Stimulated activated CD4-positive, alpha-beta T cell treated with anti-CD3 and anti-CD28 coated beads, Interleukin-4, amount 100 ng/mL, for 24 hours (primary cell): ENCODE data around the gene NF2.
A peak's percentile ranks its signal among the peaks of the same experiment; 100 is the strongest.
"Not testable (repeated sequence)": the region's sequence is repeated elsewhere in the genome, so short reads cannot be mapped to it uniquely, and the experiment has no call there.

Source experiments
- DNase-seq: peaks from one replicate; pipeline ENCODE4 v3.0.0-alpha.2; 2020

The NF2 gene

DNA sequence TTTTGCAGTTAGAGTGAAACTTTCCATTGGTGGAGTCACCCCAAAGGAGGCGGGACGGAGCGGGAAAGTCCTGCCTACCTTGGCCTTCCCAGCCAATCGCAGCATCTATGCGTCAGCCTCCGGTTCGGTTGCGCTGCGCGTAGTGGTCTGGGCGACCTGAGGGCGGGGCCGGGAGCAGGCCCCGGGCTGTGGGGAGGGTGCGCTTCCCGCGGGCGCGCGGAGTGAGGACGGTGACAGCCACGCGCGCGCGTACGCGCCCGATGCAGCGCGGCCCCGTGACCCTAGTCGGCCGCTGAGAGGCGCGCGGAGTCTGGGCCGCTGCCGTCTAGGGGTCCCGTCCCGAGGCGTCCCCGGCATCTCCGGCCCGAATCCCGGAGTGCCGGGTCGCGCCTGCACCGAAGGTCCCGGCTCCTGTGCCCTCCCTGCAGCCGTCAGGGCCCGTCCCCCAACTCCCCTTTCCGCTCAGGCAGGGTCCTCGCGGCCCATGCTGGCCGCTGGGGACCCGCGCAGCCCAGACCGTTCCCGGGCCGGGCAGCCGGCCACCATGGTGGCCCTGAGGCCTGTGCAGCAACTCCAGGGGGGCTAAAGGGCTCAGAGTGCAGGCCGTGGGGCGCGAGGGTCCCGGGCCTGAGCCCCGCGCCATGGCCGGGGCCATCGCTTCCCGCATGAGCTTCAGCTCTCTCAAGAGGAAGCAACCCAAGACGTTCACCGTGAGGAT, at the start of gene NF2:
NF2 (plus strand) TSS at position 276 of the 718 bp plus-strand sequence; CDS start at position 642, 366 bp downstream.
- peak; percentile 99 for DNase-seq

DNA sequence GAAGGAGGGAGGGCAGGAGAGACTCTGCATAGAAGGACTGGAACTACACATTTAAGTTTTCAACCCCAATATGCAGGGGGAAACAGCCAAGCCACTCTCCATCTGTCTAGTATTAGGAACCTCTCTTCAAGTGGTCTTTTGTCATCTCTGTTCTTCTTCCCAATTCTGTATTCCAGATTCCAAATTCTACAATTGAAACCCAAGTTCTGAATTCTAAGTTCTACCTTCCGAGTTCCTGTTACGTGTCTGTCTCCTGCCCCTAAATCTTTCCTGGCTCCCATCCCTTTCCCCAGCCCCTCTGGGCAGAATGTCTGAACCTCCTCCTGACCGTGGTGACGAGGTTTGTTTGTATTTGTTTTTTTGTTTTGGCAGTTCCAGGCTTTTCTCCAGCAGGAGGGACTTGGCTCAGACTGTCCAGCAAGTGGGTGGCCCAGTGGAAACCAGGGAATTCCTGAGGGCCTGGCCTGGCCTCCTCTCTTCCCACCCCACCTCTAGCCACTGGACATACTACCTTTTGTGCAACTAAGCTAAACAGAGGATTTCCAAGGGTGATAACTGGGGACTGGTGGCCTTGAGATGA, 48.3 kb upstream of the NF2 start:
- DNase-seq: no peak

DNA sequence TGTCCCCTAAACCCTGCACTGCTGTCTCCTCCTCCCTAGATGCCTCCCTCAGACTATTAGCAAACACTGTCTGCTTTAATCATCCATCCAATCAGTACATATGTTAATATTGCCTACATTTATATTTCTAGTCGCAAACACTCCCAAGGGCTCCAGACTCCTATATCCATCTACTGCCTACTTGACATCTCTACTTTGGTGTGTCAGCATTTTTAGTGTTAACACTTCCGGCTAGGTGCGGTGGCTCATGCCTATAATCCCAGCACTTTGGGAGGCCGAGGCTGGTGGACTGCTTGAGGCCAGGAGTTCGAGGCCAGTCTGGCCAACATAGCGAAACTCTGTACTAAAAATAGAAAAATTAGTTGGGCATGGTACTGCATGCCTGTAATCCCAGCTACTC, 44.4 kb upstream of the NF2 start:
- DNase-seq: no peak

DNA sequence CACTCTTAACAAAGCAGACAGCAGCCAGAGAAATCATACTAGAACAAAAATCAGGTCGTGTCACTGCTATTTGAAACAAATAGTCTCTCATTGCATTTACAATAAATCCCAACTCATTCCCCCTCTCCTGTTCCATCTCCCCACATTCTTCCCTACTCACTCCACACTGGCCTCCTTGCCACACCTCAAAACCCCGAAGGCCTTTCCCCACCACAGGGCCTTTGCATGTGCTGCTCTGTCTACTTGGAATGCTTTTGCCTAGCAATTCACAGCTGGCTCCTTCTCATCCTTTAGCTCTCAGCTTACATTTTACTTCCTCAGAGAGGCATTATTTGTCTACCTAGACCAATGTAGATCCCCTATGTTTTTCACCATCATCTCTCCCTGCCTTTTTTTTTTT, 43.6 kb upstream of the NF2 start:
- no peak for DNase-seq

DNA sequence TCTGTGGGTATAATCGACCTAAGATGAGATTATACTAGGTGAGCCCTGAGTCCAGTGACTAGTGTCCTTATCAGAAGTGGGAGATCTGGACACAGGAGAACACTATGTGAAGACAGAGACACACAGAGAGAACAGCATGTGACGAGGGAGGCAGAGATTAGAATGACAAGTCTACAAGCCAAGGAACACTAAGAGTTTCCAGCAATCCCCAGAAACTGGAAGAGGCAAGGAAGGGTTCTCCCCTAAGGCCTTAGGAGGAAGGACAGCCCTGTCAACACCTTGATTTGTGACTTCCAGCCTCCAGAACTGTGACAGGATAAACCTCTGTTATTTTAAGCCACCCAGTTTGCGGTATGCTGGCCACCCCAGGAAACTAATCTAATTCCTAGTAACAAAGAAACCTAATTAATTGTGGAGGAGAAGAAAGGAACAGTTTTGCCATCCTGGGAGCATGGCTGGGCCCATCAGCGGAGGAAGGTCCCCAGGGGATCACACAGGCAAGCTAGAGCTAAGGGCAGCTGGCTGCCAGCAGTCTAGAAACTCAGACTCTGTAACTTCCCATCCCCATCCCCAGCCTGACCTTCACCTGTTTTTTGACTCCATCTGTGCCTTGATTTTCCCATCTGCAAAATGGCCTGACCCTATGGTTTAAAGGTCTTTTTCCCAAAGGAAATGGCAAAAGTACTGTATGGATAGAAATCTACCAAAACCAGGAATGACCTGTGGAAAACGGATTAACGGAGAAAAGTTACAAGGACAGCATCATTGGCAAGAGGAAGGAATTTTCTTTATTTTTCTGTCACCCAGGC, 39.6 kb upstream of the NF2 start:
- no peak for DNase-seq

DNA sequence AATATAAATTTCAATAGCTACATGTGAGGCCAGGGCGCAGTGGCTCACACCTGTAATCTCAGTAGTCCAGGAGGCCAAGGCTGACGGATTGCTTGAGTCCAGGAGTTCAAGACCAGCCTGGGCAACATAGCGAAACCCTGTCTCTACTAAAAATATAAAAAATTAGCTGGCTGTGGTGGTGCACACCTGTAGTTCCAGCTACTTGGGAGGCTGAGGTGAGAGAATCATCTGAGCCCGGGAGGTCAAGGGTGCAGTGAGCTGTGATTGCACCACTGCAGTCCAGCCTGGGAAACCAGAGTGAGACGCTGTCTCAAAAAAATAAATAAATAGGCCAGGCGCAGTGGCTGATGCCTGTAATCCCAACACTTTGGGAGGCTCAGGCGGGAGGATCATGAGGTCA, 36.9 kb upstream of the NF2 start:
- DNase-seq: not testable (repeated sequence)

DNA sequence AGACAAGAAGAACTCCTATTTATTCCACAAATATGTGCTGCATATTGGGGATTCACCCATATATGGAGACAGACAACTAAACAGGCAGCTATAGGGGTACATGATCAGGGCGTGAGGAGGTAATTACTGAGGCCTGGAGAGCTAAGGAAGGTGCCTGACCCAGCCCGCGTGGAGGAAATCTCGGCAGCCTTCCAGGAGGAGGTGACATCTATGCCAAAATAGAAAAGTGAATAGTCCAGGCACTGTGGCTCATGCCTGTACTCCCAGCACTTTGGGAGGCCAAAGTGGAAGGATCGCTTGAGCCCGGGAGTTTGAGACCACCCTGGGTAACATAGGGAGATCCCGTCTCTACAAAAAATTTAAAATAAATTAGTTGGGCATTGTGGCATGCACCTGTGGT, 36.1 kb upstream of the NF2 start:
- no peak for DNase-seq

DNA sequence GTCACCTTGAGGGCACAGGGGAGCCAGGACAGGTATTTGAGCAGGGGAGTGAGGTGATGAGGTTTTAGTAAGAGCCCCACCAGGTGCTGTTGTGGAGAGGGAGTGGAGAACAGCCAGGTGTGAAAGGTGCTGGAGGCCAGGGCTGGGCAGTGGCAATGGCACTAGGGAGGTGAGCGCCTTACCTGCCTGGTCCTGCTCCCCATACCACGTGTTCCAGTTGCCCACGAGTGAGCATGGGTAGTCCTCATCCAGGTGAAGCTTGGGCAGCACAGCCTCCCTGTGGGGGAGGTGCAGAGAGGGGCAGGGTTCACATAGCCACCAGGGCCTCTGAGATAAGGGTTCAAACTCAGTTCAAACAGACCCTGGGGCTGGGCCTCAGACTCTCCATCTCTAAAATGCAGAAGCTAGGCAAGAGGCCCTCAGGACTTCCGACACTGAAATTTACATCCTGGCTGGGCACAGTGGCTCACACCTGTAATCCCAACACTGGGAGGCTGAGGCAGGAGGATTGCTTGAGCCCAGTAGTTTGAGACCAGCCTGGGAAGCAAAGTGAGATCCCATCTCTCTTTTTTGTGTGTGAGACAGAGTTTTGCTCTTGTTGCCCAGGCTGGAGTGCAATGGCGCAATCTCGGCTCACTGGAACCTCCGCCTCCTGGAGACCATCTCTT, 34.3 kb upstream of the NF2 start:
- no peak for DNase-seq

DNA sequence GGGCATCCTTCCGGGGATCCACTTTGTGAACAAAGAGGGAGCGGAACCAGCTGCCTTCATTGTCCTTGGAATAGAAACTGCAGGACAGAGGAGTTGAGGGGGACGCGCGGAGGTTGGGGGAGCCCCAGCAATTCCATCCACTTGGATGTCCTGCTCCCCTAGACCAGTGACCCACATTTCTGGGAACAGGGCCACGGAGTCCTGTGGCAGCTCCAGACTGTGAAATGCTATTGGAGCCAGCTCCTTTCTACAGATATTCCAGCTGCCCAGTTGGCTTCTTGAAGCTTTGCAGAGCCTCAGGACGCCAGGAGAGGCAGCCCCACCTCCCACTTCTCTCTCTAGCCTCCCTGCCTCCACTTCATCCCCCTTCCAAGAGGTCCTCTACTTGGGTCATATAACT, 33.0 kb upstream of the NF2 start:
- no peak for DNase-seq

DNA sequence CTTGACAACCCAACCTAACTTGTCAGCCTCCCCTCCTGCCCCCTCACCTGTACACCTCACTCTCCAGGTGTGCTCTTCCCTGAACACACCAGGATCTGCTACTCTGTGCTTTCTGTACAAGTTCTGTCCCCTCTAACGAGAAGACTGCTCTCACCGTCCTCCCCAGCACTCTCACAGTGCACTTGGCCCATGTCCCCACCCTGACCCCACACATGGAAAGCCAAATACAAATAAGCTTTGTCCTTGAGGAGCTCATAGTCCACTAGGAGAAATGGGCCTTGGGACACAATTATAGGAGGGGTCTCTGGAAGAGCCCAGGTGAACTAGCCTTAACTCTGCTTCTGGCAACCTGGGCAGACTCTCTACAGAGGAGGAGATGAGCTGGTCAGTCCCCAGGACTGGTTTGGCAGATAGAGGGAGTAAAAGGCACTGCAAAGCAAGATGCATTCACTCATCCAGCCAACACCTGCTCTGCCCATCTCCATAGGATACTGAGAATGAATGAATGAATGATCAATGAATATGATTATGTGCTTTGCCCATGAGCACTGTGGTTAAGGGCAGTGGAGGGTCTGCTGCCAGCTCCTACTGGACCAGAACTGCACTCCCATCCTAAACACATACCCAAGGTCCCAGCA, 32.4 kb upstream of the NF2 start:
- DNase-seq: no peak

DNA sequence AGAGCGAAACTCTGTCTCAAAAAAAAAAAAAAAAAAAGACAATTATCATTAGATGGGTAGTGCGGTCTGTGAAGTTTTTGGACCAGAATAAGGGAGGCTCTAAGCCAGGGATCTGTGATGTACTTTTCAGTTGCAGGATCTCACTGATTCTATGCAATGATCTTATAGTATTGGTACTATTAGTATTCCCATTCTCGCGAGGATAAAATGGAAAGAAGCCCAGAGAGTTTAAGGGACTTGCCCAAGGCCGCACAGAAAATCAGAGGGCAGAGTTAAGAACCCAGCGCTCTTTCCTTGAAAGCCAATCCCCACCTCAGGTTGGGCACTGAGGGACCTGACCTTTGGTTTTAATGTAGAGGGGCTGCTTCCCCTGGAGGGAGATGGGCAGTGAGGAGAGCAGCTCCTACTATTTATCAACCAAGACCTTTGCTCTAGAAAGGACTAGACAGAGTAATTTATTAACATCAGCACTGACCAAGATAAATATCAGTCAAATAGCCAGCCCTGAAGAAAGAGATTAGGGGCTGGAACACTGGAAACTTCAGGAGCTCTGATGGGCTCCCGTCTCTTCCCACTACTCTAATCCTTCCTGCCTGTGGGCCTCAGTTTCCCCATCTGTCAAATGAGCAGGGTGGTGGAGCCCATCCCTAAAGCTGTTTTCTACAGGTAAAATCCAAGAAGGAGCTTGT, 28.5 kb upstream of the NF2 start:
- no peak for DNase-seq

DNA sequence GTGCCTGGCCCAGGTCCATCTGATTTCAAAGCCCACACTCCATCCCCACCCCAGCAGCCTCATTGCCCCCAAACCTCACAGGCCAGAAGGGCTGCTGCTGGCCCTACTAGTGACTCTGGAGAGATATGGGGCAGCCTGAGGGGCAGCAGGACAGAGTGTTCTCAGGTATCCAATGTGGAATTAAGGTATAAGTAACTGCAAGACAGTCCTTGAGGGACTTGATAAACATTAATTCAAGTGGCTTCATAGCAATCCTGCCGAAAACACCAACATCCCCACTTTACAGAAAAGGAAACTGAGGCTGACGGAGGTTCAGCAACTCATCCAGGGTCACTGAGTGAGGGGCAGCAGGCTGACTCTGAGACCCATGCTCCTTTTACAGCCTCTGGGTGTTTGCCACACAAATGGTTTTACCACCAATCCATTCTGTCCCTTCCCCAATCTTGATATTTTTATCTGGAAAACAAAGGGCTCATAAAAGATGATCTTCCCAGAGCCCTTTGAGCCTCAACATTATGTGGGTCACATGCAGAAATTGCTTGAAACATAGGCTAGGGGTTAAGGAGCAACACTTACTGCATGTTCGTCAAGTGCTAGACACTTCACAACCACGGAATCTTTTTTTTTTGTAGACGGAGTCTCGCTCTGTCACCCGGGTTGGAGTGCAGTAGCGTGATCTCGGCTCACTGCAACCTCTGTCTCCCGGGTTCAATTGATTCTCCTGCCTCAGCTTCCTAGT, 24.8 kb upstream of the NF2 start:
- DNase-seq: no peak

DNA sequence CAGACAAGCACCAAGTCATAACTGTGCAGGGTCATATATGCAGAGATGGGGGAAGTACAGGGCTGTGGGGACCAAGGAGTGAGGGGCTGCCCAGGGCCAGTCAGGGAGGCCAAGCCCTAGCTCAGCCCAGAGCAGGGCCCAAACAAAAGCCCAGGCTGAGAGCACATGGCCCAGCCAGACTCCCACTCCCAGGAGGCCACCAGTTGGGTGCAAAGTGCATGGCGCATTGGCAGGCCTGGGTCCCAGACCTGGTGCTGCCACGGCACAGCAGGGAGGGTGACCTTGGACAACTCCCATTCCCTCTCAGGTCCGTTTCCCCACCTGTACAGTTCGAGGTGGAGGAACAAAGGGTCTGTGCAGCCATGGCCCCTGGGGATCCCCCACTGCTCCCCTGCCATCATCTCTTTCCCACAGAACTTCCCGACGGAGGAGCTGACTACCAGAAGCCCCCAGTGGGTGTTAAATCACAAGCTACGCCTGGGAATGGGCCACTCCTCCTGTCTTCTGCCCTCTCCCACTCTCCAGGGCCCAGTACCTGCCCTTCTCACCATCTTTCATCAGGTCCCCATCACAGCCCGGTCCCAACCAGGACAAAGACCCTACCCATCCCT, 23.1 kb upstream of the NF2 start:
- DNase-seq: no peak

DNA sequence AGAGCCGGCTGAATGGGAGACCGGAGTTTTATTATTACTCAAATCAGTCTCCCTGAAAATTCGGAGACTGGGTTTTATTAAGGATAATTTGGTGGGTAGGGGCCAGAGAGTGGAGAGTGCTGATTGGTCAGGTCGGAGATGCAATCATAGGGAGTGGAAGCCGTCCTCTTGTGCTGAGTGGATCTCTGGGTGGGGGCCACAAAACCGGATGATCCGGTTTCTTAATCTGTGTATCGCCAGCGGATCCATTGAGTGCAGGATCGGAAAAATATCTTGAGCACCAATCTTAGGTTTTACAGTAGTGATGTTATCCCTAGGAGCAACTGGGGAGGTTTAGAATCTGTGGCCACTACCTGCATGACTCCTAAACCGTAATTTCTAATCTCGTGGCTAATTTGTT, 21.6 kb upstream of the NF2 start:
- DNase-seq: no peak

DNA sequence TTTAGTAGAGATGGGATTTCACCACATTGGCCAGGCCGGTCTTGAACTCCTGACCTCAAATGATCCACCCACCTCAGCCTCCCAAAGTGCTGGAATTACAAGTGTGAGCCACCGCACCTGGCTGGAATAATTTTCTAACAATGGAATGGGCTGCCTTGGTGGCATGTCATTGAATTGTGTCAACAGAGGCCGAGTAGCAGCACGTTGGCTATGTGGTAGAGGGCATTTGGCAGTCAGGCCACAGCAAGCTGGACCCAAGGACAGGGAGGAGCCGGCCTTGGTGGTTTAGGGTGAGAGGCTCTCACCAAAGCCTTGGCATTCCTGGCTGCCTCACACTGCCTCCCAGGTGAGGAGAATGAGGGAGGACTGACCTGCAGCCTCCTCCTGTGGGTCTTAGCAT, 18.5 kb upstream of the NF2 start:
- DNase-seq: no peak

DNA sequence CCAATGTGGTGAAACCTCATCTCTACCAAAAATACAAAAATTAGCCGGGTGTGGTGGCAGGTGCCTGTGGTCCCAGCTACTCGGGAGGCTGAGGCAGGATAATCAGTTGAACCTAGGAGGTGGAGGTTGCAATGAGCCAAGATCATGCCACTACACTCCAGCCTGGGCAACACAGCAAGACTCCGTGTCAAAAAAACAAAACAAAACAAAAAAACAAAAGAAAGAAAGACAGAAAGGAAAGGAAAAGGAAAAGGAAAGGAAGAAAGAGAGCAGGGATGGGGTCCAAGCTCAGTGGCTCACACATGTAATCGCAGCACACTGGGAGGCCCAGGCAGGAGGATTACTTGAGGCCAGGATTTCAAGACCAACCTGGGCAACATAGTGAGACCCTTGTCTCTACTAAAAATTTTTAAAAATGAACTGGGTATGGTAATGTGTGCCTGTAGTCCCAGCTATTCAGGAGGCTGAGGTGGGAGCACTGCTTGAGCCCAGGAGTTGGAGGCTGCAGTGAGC, 17.2 kb upstream of the NF2 start:
- DNase-seq: not testable (repeated sequence)

DNA sequence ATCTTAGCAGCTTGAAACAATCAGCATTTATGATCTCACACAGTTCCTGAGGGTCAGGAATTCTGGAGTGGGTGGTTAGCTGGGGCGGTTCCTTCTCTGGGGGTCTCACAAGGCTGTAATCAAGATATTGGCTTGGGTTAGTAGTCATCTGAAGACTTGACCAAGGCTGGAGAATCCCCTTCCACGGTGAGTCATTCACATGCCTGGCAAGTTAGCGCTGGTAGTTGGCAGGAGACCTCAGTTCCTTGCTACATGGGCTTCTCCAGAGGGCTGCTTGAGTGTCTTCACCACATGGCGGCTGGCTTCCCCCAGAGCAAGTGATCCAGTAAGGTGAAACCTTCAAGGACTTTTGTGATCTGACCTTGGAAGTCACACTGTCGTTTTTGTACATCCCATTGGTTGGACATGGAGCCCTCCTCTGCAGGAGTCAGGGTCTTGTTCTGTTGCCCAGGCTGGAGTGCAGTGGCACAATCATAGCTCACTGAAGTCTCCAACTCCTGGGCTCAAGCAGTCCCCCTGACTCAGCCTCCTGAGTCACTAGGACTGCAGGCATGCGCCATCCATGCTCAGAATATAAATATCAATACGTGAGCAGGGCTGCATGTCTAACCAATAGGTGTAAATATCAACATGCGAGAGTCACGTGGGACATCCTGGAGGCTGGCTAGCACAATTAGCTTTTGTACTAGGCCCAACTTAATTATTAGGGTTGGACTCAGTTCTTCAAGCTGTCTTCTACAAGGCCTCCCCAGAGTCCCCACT, 15.3 kb upstream of the NF2 start:
- no peak for DNase-seq

DNA sequence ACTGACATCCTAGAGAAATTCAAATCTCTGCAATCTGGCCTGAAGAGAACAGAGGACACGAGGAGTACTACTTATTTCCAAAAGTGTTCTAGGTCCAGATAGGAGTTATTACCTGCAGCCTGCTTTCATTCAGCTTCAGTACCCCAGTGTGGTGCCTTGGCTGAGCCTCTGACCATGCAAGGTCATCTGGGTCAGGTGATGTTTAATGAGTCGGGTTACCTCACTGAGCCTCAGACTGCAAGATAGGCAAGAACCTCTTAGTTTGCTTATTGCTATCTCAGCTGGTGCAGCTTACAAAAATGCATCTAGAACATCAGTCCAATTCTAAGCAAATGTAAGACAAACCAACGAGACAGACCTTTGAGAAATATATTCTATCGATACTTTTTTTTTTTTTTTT, 9.5 kb upstream of the NF2 start:
- no peak for DNase-seq

DNA sequence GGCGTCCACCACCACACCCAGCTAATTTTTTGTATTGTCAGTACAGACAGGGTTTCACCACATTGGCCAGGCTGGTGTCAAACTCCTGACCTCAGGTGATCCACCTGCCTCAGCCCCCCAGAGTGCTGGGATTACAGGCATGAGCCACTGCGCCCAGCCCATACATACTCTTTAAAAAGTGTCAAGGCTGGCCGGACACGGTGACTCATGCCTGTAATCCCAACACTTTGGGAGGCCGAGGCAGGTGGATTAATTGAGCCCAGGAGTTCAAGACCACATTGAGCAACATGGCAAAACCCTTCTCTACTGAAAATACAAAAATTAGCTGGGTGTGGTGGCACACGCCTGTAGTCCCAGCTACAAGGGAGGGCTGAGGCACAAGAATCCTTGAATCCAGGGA, 9.0 kb upstream of the NF2 start:
- not testable (repeated sequence) for DNase-seq

DNA sequence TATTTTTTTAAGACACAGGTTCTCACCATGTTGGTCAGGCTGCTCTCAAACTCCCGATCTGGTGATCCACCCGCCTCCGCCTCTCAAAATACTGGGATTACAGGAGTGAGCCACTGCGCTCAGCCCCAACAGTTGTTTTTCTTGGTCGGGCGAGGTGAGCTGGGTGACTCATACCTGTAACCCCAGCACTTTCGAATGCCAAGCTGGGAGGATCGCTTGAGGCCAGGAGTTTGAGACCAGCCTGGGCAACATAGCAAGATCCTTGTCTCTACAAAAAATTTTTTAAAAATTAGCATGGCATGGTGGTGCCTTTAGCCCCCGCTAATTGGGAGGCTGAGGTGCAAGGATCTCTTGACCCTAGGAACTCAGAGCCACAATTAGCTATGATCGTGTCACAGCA, 7.0 kb upstream of the NF2 start:
- DNase-seq: no peak
